Lower leg skin (tissue), 4 donors: ENCODE measurements around the gene TNIK. TPM values are rescaled to one million over a fixed set of nuclear protein-coding genes. Genes with fewer than 3 reads are reported as not detected.

Source experiments
- DNase-seq, 2 donors: peaks; one replicate each; pipeline ENCODE4 v3.0.0-alpha.2; 2019; ENCODE audit warnings: low spot score in 2 of 2
- H3K4me3 ChIP-seq: fragments of 200-600 bp; sonication (generic); 2 replicates; pipeline ENCODE4 v1.5.1; 2017; ENCODE audit warnings: mild to moderate bottlenecking, low read depth; ENCODE audit not compliant: poor library complexity, severe bottlenecking
- POLR2A ChIP-seq, 2 donors: fragments of 450-650 bp; IDR thresholded peaks; one replicate each; pipeline ENCODE4 v1.6.1; 2016 to 2017; ENCODE audit warnings: antibody characterized with exemption in 2 of 2, mild to moderate bottlenecking in 1 of 2, moderate library complexity in 1 of 2
- WGBS, 2 donors: methylation state at CpG; one replicate each; pipeline ENCODE4 v1.1.5; 2018; 5-methylcytosine and 5-hydroxymethylcytosine counted together
- intact Hi-C: fragments of 100-400 bp; cut with DNase I; formaldehyde crosslinking; loops from one replicate; pipeline ENCODE4 v1.15.0; 2023; ENCODE audit warnings: low total_unique reads
- total RNA-seq, 4 donors: library from RNA; depleted of rRNA; stranded (reverse); fragments of >200 nt; gene quantifications; one replicate each; pipeline ENCODE4 v1.1.0, GENCODE V29; 2016
- TF ChIP-seq, protein P1 (sequence below), 3 donors: fragments of 450-650 bp; IDR thresholded peaks; one replicate each; pipeline ENCODE4 v1.5.1; 2016; ENCODE audit warnings: antibody characterized with exemption in 3 of 3, mild to moderate bottlenecking in 3 of 3, moderate library complexity in 2 of 3

Gene TNIK
- total RNA-seq, 4 donors from 2014 or later, result 0.72 to 4.7 (median 2.4) TPM

DNA sequence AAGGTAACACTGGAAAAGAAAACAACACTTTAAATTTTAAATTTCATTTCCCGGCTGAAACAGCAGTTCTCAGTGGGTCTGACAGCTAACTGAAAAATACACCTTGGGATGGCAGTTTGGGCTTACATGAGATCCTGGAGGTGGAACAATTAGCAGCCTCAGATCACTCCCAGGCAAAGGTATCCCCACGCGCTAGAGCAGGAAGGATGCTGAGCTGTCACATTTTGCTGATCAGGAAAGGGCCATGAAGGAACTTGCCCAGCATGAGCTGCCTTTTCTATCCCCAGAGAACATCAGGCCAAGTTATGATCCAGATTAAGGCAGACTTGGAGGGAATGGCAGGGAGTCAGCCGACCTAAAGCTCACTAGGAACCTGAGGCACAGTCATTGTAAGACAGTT lies 228.8 kb downstream of the TNIK start:
- DNase-seq, result no peak
- TF ChIP-seq, protein P1, sequence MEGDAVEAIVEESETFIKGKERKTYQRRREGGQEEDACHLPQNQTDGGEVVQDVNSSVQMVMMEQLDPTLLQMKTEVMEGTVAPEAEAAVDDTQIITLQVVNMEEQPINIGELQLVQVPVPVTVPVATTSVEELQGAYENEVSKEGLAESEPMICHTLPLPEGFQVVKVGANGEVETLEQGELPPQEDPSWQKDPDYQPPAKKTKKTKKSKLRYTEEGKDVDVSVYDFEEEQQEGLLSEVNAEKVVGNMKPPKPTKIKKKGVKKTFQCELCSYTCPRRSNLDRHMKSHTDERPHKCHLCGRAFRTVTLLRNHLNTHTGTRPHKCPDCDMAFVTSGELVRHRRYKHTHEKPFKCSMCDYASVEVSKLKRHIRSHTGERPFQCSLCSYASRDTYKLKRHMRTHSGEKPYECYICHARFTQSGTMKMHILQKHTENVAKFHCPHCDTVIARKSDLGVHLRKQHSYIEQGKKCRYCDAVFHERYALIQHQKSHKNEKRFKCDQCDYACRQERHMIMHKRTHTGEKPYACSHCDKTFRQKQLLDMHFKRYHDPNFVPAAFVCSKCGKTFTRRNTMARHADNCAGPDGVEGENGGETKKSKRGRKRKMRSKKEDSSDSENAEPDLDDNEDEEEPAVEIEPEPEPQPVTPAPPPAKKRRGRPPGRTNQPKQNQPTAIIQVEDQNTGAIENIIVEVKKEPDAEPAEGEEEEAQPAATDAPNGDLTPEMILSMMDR (IDR thresholded peaks at IDR 0.05), result no peak
- TF ChIP-seq POLR2A (IDR thresholded peaks at IDR 0.05), result no peak
- 51 to 58% methylated on average over 4 of the region's 4 CpGs for whole genome bisulfite sequencing, 2 donors
- intact Hi-C loops, result no loop called here
- no peak overlapping the region for H3K4me3 ChIP-seq

DNA sequence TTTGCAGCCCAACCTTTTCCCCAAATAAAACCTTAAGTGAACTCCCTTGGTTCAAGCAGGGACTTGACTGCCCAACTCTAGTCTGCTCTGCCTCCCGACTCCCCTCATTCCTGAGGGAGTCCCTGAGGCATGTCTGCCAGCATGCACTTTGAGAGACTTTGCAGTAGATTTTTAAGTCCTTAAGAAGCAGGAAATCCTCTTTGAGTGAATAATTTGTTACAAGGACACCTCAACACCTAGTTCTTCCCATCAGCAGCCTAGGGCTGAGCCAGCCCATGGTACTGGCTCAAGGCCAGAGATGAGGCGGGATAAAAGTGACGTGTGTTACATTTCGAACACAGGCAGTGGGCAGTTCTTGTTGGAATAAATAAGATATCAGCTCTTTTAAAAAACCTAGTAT lies 229.3 kb downstream of the TNIK start:
- no peak overlapping the region for H3K4me3 ChIP-seq
- WGBS, 2 donors, result 34 to 42% methylated on average over 4 of the region's 4 CpGs
- TF ChIP-seq, protein P1 (IDR thresholded peaks at IDR 0.05), result no peak
- no peak for TF ChIP-seq POLR2A (IDR thresholded peaks at IDR 0.05)
- intact Hi-C loops, result no loop called here
- no peak for DNase-seq

GRCh38 chr3:171229173-171229572 lies 231.0 kb downstream of the TNIK start:
- no peak overlapping the region for H3K4me3 ChIP-seq
- TF ChIP-seq POLR2A (IDR thresholded peaks at IDR 0.05), result no peak
- TF ChIP-seq, protein P1 (IDR thresholded peaks at IDR 0.05), result no peak
- intact Hi-C loops, result no loop called here
- 86 to 87% methylated on average over 2 of the region's 2 CpGs for WGBS, 2 donors
- no peak for DNase-seq

DNA sequence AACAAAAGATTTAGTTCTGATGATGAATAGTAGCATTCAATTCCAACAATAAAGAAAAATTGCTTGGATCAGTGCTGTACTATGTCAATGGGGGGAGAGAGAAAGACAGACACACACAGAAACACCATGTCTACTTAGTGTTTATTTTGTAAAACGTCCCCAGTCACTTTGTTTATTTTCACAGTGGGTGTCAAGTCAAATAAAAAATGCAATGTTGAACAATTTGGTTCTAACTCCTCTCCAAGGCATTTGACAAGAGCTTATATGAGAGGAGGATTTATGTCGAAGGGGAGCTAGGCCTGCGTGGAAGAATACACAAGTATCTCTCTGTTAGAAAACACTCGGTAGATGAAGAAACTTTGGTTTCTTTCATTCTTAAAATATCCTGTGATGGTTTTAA lies 232.0 kb downstream of the TNIK start:
- TF ChIP-seq, protein P1 (IDR thresholded peaks at IDR 0.05), result no peak
- no peak for TF ChIP-seq POLR2A (IDR thresholded peaks at IDR 0.05)
- WGBS, 2 donors, result 75 to 78% methylated on average over 4 of the region's 4 CpGs
- H3K4me3 ChIP-seq, result no peak overlapping the region
- intact Hi-C loops, result no loop called here
- no peak for DNase-seq

DNA sequence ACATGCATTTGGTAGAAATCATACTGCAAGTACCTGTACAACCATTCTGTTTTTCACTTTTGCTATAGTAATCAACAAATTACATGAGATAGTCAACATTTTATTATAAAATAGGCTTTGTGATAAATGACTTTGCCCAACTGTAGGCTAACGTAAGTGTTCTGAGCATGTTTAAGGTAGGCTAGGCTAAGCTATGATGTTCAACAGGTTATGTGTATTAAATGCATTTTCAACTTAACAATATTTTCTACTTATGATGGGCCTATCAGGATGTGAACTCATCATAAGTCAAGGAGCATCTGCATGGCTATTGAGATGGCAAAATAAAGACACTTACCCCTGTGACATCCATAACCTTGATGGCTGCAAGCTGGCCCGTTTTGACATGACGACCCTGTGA lies 232.4 kb downstream of the TNIK start:
- H3K4me3 ChIP-seq, result no peak overlapping the region
- 91 to 92% methylated on average over 3 of the region's 3 CpGs for WGBS, 2 donors

GRCh38 chr3:171227359-171227758 lies 232.8 kb downstream of the TNIK start:
- no peak overlapping the region for H3K4me3 ChIP-seq
- TF ChIP-seq, protein P1 (IDR thresholded peaks at IDR 0.05), result no peak
- no peak for TF ChIP-seq POLR2A (IDR thresholded peaks at IDR 0.05)
- intact Hi-C loops, result no loop called here
- no peak for DNase-seq

More for the DNA sequence above, 232.4 kb downstream of the TNIK start:
- DNase-seq, result no peak
- TF ChIP-seq, protein P1 (IDR thresholded peaks at IDR 0.05), result no peak
- no peak for TF ChIP-seq POLR2A (IDR thresholded peaks at IDR 0.05)
- intact Hi-C loops, result no loop called here
